HG03064 (cell line): ENCODE data around the gene UBAP1.
"Not testable (repeated sequence)": the region's sequence is repeated elsewhere in the genome, so short reads cannot be mapped to it uniquely, and the experiment has no call there.

Source experiments
- ATAC-seq: cut with Tn5 transposase; IDR thresholded peaks from one replicate; pipeline ENCODE4 v1.9.1; 2021; ENCODE audit warnings: low read depth; ENCODE audit not compliant: unreplicated experiment

UBAP1 gene

GRCh38 chr9:34218446-34218845 is 39.6 kb downstream of the UBAP1 start:
- no peak for ATAC-seq

DNA sequence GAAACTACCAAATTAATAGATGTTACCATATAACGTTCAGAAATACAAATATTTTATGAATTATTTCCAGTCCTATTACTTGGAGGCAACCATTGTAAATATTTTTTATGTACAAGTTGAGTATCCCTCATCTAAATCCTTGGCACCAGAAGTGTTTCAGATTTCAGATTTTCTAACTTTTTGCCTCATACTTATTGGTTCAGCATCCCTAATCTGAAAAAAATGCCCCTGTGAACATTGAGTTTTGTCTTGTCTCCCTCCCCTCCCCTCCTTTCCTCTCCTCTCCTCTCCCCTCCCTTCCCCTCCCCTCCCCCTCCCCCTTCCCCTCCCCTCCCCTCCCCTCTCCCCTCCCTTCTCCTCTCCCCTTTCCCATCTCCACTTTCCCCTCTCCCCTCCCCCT is 40.6 kb downstream of the UBAP1 start:
- ATAC-seq = no peak

- ATAC-seq = no peak
These were observed 41.4 kb downstream of the UBAP1 start for GRCh38 chr9:34220218-34220617.

DNA sequence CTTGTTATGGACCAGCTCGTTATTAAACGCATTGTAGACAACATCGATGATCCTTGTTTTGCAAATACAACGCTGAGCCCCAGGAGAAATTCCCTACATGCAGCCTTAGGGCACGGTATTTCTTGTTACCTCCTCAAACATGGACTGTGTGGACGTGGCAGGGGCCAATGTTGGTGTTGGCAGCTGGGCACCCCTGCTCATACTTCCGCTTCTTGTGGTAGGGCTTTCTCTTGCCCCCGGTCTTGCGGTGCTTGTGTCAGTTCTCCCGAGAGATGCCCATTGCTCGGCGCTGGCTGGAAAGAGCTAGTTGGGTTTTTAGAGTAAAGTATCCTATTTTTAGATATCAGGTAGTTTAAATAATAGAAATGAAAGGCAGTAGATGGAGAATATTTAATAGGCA is 45.5 kb downstream of the UBAP1 start:
- ATAC-seq = no peak

DNA sequence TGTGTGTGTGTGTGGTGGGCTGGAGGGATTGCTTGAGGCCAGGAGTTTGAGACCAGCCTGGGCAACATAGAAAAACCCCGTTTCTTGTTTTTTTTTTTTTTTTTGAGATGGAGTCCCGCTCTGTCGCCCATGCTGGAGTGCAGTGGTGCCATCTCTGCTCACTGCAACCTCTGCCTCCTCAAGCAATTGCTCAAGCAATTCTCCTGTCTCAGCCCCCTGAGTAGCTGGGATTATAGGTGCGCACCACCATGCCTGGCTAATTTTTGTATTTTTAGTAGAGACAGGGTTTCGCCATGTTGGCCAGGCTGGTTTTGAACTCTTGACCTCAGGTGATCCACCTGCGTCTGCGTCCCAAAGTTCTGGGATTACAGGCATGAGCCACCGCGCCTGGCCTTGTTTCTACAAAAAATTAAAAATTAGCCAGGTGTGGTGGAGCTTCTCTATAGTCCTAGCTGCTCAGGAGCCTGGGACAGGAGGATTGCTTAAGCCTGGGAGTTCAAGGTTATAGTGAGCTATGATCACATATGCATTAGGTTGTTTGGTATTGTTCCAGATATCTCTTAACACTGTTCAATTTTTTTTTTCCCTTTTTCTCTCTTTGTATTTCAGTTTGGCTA is 47.4 kb downstream of the UBAP1 start:
- ATAC-seq = not testable (repeated sequence)

- no peak for ATAC-seq
These were observed 48.6 kb downstream of the UBAP1 start for GRCh38 chr9:34227445-34227844.

DNA sequence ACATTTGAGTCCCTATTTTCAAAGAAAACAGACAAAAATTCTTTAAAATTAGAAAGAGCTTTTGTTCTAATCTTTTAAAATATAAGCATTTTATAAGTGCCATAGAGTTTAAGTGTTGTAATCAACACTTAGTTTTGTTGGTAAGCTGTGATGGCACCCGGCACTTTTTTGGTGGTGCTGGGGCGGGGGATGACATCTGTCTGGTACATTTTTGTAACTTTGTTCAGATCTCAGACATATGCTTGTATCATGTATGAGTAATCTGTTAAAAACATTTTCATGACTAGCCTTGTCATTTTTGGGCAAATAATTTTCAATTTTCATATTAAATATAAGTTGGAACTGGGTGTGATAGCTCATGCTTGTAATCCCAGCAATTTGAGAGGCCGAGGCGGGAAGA is 51.7 kb downstream of the UBAP1 start:
- ATAC-seq = no peak

DNA sequence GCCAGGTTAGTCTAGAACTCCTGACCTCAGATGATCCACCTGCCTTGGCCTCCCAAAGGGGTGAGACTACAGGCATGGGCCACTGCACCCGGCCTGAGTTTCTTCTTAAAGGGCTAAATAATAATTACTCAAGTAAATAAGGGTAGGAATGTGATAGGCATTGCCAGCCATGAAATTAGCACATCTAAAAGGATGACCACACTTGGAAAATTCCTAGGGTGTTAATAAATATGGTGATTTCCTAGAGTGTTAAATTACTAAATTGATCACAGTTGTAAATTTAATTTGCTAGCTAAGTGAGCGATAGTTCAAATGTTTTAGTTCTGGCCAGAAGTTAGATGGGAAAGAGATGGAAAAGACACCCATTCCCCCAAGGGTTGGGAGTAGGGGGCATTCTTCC is 53.4 kb downstream of the UBAP1 start:
- no peak for ATAC-seq

GRCh38 chr9:34233672-34234071 is 54.8 kb downstream of the UBAP1 start:
- ATAC-seq = no peak

DNA sequence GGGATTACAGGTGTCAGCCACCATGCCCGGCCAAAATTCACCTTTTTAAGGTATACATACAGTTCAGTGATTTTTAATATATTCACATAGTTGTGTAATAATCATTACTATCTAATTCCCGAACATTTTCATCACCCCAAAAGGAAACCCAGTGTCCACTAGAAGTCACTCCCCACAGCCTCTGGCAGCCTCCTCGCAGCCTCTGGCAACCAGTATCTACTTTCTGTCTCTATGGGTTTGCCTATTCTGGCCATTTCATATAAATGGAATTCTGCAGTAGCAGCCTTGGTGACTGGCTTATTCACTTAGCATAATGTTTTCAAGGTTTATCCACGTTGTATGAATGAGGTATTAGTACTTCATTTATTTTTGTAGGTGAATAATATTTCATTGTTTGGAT is 59.0 kb downstream of the UBAP1 start:
- no peak for ATAC-seq

- no peak for ATAC-seq
These were observed 61.2 kb downstream of the UBAP1 start for GRCh38 chr9:34240006-34240405.

DNA sequence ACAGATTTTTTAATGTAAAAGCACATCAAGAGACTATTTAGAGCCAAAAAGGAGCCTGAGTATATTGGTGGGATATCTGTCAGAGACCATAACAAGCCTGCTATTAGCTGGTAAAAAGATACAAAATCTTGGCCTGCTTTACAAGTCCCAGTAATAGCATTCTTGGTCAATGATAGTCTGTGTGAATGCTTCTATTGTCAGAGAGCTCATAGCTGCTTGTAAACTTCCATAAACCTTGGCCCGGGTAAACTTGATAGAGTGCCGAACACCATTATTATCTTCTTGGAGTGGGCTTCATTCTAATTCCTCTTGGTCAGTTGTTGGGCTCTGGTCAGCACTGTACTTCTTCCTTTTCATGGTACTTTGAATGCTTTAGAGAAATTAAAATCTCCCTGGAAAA is 64.0 kb downstream of the UBAP1 start:
- ATAC-seq = no peak

- not testable (repeated sequence) for ATAC-seq
These were observed 66.4 kb downstream of the UBAP1 start for GRCh38 chr9:34245212-34245611.

GRCh38 chr9:34246453-34246852 is 67.6 kb downstream of the UBAP1 start:
- ATAC-seq = no peak

DNA sequence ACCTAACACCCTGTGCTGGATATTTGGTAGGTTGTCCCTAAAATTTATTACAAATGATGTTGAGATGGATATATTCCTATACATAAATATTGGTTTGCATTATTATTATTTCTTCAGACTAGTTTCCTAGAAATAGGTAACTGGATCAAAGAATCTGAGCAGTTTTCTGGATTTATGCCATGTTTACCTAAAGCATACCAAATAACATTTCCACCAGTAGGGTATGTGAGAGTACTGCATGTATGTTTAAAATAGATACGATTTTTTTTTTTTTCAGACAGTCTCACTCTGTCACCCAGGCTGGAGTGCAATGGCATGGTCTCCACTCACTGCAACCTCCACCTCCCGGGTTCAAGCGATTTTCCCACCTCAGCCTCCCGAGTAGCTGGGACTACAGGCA is 68.9 kb downstream of the UBAP1 start:
- not testable (repeated sequence) for ATAC-seq

GRCh38 chr9:34249274-34249673 is 70.4 kb downstream of the UBAP1 start:
- ATAC-seq = no peak

GRCh38 chr9:34250721-34251120 is 71.9 kb downstream of the UBAP1 start:
- ATAC-seq = no peak

- no peak for ATAC-seq
These were observed 73.2 kb downstream of the UBAP1 start for GRCh38 chr9:34252016-34252415.

- ATAC-seq = no peak
These were observed 74.0 kb downstream of the UBAP1 start for GRCh38 chr9:34252670-34253459.

DNA sequence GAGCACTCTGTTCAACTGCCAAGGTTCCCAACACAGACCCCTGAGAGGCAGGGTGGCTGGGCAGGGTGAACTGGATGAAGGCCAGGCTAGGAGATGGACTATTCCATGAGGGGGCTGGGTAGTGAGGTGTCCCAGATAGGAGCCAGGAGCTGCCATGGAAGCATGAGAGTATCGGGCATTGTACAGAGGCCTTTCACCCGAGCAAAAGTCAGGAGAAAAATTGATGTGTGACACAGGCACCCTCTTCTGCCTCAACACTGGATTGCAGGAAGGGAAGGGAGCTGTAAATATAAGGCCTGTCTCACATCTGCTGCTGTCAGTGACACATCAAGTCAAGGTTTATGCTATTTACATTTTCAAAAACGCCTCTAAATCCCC is 74.6 kb downstream of the UBAP1 start:
- no peak for ATAC-seq

DNA sequence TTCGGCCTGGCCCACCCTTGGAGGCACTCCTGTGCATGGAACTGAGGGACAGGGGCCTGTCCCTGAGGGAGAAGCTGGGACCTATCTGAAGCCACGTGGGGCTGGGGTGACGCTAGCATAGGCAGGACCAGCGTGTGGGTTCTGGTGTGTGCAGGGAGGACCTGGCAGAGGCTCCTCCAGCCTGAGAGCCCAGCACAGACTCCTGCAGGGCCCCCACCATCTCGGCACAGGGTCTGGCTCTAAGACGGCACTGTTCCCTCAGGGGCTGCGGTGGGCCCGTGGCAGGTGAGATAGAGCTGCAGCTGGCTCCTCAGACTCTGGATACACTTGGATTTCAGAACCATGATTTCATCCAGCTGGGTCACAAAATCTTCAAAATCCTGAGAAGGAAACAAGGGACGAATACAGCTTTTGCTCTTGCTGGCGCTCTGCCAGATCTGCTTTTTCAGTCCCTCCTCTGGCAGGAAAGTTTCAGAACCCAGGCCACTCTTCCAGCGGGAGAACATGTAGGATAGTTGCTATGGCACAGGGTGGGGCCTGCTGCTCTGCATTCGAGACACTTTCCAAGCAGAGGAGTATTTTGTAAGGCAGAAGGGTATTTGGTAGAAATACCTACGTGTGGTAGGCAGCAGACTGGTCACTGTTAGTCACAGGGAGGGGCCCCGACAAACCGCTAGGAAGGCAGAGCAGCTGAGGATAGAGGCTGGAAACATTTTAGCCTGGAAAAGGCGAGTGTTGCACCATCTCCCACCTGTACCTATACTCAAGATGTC is 75.5 kb downstream of the UBAP1 start:
- no peak for ATAC-seq
